Regular cardiac myocyte (primary cell): ENCODE data around the gene TEX55. TPM values are rescaled to one million over a fixed set of nuclear protein-coding genes. Genes with fewer than 3 reads are reported as not detected.

Experiments
- total RNA-seq: library from RNA; depleted of rRNA; stranded (reverse); fragments of >200 nt; gene quantifications from 2 replicates; pipeline ENCODE4 v1.2.3, GENCODE V29; 2014

TEX55 gene
- not detected in 2 replicates for total RNA-seq

DNA sequence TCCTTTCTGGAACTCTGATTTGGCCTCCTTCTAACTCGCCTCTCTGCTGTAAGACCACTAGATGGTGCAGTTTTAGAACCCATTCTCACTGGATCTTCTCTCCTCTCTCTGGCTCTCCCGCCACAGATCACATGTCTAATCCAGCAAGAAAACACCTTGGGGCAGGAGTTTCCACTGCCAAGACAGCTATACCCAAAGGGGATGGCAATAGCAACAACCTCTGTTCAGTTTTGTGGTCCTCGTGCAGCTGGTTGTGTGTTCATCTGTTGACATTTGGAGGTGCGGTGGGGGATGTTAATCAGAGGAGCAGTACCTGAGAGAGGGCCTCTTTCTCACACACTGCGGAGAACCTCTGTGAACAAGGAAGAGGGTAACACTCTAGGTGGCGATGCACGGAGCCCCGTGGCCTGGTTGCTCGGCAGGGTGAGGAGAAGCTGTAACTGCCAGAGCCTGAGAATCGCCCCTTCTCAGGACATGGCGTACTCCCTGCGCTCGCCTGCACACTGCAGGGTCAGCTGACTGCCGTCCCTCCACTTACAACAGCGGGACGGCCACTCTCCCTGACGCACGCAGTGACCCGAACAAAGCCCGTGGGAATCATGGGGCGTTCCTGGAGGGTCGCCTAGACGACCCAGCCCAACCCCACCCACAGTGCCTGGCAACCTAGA, at the start of gene TEX55:
TSS of gene TEX55 (plus strand) at position 666 of the 668 bp plus-strand sequence. CDS start 25 bp downstream, outside the sequence.

DNA sequence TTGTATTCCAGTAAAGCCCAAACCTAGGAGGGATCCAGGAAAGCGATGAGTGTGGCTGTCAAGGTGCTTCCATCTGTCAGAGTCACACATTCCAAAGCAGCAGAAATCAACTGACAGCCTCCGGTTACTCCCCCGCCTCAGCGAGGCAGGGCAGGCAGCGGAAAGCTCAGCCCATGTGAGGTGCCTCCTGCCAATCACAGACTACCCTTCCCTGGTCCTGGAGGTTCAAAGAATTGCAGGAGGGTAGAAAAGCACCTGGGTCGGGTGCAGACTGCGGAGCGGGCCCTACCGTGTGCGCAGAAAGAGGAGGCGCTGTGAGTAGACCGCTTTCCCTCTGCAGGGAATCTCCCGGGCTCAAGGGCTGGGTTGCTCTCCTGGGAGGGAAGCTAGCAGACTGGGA, 27.4 kb downstream of the TEX55 start, which contains the start of gene UPK1B:
TSS of gene UPK1B (plus strand) at position 274 of the 400 bp plus-strand sequence. CDS start 13,144 bp downstream, outside the sequence.

Other genes with a start within 250 kb of the TEX55 start
- gene IGSF11, start 111.3 kb upstream of the TEX55 start, total RNA-seq = 0.56 TPM in 1 of 2 replicates, not detected in the other
- gene UPK1B, start 27.4 kb downstream of the TEX55 start, total RNA-seq = 0.19 and 2.8 TPM in 2 replicates
- 41.0 and 72.2 TPM in 2 replicates for gene B4GALT4, start 94.7 kb downstream of the TEX55 start, total RNA-seq
- gene ARHGAP31, start 148.2 kb downstream of the TEX55 start, total RNA-seq = 7.6 and 10.5 TPM in 2 replicates